GM18951 (cell line): ENCODE results near the gene FYN.

Experiments
- POLR2A ChIP-seq: IDR thresholded peaks from 4 replicates; pipeline ENCODE4 v1.6.1; 2011; ENCODE audit warnings: mild to moderate bottlenecking; ENCODE audit not compliant: insufficient read length, insufficient read depth; ENCODE audit errors: extremely low read depth
- in situ Hi-C: fragments of 300-500 bp; cut with MboI; formaldehyde crosslinking; loops from one replicate; pipeline ENCODE4 v1.12.0; 2022; ENCODE audit warnings: low sequenced_read_pairs, mixed read lengths, inconsistent platforms; ENCODE audit not compliant: unreplicated experiment

FYN gene

DNA sequence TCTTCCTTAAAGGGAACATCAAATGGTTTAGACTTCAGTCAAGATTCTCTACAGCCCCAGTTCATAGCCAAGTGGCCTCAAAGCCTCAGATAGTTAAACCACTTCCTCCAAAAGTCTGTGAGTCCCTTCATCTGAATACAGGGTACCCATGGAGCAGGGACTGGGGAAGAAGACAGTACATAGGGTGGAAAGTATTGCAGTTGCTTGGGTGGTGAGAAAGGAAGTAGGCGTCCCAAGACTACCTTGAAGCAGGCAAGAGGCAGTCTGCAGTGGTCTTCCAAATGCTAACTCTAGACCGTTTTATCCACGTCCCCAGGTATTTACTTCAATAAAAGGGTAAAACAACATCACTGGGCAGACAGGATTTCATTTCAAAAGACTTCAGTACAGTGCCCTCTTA is 2.0 kb downstream of the FYN start:
- no peak for TF ChIP-seq POLR2A
- in situ Hi-C loops, result no loop called here

DNA sequence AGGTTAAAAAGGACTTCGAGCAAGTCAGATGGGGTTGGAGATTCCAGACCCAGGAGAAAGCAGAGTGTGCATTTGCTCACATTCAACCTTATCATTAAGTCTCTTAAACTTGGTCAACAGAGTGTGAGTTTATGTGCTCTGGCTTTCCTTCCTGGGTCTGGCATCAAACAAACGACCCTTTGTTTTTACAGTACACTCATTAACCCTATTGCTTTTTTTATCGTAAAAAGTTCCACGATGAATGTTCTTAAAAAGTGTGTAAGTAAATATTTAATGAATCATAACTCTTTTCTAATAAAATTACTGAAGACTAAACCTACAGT is 2.5 kb downstream of the FYN start:
- in situ Hi-C loops, result no loop called here
- no peak for TF ChIP-seq POLR2A

DNA sequence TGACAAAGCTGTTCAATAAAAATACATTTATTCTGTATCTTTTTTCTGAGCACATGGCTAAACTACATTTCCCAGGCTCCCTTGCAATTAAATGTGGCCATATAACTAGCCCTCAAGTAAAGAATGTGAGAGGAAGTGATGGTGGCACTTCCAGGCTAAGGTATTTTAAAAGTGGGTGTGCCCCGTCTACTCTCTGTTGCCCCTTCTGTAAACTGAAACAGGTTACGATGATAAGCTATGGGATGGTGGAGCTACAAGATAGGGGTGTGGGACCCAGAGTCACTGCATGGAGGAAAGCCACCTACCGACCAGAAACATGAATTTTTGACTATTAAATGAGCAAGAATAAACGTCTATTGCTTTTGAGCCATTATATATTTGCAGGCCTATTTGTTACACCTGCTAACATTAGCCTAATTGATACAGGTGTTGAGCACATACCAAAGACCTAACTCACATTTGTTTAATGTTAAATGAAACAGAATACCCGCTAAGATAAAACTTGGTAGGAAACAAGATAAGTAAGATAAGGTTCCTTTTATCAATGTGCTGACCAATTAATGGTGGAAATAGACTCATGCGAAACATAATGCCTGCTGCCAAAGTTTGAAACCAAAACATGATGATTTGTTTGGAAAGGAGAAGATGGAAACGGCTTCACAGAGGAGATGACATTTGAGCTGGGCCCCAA is 3.1 kb downstream of the FYN start:
- no peak for TF ChIP-seq POLR2A
- in situ Hi-C loops, result no loop called here

DNA sequence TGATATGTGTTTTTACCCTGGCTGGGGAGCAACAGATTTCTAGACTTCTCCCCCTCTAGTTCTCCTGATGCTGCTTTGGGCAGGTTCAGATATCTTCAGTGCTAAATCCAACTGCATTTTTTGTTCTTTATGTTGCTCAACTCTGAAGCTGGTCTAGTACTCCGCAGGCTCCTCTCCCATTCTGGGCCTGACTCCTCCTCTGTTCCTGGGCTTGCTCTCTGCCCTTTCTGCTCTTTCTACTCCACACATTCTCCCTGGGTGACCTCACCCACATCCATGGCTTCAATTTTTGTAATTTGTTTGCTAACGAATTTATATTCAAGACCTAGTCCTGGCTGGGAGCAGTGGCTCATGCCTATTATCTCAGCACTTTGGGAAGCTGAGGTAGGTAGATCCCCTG is 6.4 kb downstream of the FYN start:
- in situ Hi-C loops, result no loop called here
- no peak for TF ChIP-seq POLR2A

DNA sequence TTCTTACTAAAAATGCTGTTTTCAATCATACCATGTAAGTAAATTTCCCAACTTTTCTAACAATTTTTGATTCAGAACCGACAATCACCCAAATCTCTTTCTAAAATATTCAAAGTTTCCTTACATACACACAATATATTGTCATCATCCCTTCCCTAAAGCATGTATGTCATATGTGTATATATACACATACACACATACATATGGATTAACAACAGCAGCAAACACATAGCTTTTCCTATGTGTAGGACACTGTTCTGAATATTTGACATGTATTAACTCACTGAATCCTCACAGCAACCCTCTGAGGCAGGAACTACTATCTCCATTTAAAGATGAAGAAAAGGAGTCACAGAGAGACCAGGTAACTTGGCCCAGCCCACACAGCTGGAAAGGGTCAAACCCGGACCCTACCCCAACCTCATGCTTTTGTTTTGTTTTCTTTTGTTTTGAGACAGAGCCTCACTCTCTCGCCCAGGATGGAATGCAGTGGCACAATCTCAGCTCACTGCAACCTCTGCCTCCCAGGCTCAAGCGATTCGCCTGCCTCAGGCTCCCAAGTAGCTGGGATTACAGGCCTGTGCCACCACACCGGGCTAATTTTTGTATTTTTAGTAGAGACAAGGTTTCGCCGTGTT is 7.2 kb downstream of the FYN start:
- in situ Hi-C loops, result no loop called here
- TF ChIP-seq POLR2A, result no peak

DNA sequence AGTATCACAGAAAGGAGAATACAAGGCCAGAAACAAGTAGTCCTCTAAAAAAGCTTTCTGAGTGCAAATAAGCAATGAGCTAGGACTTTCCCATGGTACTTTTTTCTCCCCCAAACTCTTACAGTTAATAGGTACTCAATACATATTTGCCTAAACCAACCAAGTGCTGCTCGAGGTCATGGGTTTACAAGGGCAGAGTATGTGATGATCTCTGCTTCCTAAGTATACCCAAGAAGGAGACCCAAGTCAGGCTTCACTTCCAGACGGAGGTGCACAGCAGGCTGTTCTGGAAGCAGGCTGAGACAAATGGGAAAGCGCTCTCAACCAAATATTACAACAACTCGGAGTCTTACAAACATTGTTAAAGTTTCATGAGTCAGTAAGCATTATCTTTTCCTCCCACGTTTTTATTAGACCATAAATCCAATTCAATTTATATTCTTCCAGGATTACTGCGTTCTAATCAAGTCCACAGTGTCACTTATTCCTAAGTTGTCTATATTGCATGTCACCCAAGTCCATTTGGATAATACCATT is 8.1 kb downstream of the FYN start:
- in situ Hi-C loops, result no loop called here
- TF ChIP-seq POLR2A, result no peak

DNA sequence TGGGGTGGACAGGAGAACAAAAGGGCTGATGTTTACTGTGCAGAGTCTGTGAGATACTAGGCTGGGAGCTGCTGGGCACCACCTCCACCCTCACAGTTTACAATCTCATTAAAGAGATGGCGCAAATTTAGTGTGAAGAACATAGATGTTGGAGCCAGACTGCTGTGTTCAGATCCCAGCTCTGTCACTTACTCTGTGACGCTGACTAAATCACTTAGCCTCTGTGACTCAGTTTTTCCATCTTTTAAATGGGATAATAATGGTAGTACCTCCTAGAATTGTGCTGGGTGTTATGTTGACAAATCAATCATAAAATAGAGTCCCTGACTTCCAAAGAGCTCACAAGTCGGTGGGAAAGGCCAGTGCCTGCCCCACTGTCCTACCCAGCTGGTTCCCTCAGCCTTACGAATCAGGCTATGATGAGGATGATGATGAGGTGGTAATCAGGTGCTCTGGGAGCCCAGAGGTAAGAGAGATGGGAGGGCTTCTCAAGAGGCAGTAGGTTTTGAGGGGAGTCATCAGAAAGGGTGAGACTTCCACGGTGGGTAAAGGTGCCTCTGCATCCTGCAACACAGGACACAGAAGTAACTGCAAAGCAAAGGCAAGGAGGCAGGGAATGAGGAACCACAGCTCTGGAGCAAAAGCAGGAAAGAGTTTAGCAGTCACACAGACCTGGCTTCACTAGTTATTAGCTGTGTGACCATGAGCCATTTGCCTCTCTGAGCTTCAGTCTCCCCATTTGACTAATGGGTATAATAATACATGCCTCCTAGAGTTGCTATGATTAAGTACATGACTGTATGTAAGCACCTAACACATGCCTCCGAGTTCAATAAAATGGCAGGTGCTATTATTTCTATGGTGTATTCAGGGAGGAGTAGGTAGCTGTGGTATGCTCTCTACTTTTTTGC is 8.9 kb downstream of the FYN start:
- in situ Hi-C loops, result no loop called here
- TF ChIP-seq POLR2A, result no peak

DNA sequence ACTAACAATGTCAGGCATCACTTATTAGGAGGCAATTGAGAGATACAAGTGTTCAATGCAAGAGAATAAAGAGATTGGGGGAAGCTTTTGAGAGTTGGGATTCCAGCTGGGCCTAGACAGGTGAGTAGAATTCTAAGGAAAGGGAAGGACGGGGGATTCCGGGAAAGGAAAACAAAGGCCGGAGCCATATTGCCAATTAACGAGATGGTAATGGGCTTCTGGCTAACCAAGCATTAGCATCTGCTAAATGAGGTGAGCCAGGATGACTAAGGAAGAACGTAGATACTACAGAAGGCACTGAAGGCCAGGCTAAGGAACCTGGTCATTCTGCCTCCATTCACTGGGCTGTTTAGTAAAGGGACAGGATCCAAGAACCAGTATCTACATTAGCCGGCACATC is 10.5 kb downstream of the FYN start:
- in situ Hi-C loops, result no loop called here
- no peak for TF ChIP-seq POLR2A

DNA sequence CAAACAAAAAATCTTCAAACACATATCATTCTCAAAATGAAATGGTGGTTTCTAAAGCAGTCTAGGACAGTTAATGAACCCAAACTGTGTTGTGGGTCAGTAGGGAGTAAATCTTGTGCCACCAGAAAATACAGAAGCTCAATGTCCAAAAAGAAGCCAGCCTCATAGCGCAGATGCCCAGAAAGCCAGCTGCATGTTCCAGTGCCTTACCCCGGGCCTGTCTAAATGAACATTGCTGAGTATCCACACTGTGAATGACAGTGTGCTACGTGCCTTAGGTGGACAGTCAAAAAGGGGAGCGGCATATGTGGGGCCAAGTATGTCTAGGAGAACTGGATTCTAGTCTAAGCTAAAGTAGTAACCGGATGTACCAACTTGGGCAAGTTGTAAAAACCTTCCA is 10.9 kb downstream of the FYN start:
- in situ Hi-C loops, result no loop called here
- no peak for TF ChIP-seq POLR2A

DNA sequence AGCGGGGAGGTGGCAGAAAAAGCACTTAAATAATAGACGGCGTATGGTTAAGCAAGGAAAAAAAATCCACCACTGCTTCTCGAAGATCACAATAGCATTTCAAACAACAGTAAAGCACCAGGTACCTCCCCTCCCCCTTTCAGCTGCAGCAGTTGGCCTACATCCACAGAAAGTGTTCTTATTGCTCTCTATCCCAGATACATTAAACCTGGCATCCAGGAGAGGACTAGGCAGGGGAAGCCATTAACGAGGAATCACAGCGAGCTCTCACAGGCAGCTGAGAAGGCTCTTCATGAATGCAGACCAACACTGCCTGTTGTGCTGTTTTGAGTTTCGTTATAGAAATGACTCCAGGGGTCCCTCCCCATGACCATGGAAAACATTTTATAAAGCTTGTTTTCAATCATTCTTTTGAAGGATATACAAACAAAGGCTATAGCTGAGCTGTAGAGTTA is 11.8 kb downstream of the FYN start:
- TF ChIP-seq POLR2A, result no peak
- in situ Hi-C loops, result no loop called here

DNA sequence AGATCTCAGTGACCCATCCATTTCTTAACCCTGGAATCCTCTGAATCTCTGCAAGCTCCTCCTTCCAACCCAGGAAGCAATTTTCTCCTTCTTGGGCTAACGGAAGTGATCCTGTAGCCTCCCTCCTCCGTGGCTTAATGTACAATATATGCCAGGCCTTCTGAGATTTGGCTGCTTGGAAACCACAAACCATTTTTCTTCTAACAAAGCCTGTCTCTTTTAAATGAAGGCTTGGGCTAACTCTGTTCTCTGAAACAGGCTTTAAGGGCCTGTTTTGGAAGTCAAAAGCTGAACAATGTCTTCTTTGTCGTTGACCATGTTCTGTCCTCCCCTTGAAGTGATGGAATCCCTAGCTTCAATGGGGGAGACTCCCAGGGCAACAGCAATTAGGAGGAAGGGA is 14.9 kb downstream of the FYN start:
- TF ChIP-seq POLR2A, result no peak
- in situ Hi-C loops, result no loop called here

DNA sequence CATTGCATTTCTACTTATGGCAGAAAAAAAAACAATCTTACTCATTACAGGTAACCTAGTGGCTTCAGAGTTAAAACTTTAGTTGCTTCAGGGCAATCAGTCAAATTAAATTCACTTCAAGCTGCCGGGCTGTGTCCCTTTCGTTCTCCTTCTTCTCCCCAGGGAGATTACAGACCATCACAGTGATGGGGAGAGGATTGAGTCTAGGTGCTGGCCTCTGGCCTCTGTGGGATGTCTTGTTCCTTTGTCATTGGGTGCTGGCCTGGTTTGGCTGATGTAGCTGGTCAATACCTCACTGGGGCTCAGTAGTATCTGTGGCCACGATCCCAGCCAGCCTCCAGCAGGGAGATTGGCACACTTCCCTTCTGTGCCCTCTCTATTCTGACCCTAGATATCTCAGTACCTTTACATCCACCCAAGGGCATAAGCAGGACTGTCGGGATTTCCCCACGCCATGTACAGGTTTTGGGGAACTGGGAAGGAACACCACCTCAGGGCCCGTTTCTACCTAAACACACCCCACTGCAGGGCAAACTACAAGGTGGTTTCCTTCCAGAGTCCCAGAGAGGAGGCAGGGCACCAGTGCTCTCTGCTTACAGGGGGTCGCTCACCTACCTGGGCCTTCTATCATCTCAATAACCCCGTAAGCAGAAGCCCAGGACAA is 15.4 kb downstream of the FYN start:
- in situ Hi-C loops, result no loop called here
- no peak for TF ChIP-seq POLR2A

DNA sequence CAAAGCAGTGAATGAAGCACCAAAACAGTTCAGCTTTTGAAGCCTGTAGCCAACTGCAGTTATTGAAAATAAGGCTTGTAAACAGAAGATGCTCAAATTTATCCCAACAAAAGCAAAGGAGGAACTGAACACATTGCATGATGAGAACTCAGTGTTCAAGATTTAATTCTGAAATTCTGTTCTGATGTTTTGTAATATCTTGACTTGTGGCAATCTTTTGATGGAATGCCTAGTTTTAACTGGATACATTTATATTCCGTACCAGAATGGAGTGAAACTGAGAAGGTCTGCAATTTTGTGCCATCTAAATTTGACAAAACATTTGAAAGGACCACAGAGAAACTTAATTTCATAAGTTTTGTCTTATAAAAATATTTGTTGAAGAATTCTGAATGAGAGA is 17.5 kb downstream of the FYN start:
- TF ChIP-seq POLR2A, result no peak
- in situ Hi-C loops, result no loop called here
